Dedifferentiated amniotic fluid mesenchymal stem cell (primary cell): ENCODE measurements around the gene IKZF5.
A peak's percentile ranks its signal among the peaks of the same experiment; 100 is the strongest.

Source experiments
- DNase-seq: peaks from one replicate; pipeline ENCODE4 v3.0.0-alpha.2; 2016; ENCODE audit errors: extremely low spot score

IKZF5 gene, protein sequence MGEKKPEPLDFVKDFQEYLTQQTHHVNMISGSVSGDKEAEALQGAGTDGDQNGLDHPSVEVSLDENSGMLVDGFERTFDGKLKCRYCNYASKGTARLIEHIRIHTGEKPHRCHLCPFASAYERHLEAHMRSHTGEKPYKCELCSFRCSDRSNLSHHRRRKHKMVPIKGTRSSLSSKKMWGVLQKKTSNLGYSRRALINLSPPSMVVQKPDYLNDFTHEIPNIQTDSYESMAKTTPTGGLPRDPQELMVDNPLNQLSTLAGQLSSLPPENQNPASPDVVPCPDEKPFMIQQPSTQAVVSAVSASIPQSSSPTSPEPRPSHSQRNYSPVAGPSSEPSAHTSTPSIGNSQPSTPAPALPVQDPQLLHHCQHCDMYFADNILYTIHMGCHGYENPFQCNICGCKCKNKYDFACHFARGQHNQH

GRCh38 chr10:123008355-123009104 is at the start of gene IKZF5, which contains the start of gene ACADSB:
Gene IKZF5 (minus strand): TSS chr10:123008795. CDS start chr10:122998625, 10,170 bp downstream.
Gene ACADSB (plus strand): TSS chr10:123009006. CDS start chr10:123009030, 24 bp downstream.
- peak; percentile 97 for DNase-seq

GRCh38 chr10:123057968-123058367 is 49.4 kb upstream of the IKZF5 start:
- DNase-seq = no peak

DNA sequence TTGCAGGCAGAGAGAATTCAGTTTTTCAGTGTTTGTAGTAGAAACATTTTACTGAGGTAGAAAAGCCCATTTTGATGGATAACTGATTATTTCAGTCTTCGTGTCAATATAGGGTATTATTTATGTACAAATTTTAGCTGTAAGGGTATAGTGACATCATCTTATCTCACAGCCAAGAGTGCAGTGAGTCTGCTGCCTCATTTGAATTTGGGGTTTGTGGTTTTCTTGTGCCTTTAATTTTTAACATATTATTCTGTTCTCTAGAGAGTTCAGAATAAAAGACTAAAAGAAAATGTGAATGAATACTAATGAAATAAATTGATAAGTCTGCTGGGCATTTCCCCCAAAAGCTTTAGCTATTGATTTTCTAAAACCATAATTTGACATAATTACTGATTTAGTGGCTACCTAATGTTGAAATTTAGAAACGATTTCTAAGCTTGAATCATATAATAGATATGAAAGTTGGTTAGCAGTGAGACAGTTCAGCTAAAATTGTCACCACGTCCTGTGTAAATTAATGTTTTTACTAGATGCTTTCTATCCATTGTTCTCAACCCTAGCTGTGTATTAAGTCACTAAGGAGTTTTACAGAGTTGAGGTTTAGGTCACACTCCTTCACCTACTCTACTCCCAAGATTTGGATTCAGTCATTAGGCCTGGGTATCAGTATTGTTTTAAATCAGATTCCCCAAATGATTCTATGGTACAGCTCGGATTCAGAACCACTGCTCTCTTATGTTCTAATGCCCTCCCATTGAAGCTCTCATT is 37.6 kb upstream of the IKZF5 start:
- no peak for DNase-seq

DNA sequence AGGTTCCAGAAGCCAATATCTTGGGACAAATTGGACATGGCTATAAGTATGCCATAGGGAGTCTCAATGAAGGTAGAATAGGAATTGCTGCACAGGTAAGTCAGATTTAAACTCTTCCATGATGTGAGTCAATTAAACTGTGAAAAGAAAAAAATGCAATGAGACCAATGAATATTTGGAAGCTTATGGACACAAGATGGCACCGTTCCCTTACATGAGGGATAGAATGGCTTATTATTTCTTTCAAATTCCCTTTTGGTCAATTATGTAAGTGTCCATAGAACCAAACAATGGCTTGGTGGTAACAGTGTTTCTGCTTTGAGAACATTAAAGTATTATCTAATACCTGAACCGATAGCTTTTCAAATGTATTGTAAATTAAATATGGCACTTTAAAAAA is 35.8 kb upstream of the IKZF5 start:
- DNase-seq = no peak

GRCh38 chr10:123043409-123043925 is 34.9 kb upstream of the IKZF5 start:
- peak; percentile 55 for DNase-seq

DNA sequence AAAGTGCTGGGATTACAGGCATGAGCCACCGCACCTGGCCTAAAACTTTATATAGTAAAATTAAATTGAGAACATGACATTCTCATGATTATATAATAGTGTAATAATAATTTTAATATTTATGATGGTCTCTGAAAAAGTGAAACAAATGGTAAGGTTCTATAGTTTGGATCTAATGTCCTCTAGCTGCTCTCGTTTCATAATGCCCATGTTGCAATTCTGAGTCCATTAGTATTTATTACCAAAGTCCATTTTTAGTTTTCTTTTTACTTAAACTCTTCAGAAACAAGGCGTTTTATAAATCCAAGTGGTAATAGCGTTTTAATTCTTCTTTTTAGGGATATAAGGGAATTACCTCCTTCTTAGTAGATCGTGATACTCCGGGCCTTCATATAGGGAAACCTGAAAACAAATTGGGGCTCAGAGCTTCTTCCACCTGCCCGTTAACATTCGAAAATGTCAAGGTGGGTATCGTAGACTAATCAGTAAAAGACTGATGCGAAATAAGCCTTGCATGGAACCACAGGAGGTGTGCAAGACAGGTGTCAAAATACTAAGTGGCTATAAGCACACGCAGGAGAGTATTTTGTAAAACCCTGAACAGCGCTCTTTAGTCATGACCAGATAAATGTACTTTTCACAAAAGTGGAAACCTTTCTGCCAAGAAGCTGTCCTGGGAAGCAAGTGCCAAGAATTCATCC is 34.3 kb upstream of the IKZF5 start:
- no peak for DNase-seq

DNA sequence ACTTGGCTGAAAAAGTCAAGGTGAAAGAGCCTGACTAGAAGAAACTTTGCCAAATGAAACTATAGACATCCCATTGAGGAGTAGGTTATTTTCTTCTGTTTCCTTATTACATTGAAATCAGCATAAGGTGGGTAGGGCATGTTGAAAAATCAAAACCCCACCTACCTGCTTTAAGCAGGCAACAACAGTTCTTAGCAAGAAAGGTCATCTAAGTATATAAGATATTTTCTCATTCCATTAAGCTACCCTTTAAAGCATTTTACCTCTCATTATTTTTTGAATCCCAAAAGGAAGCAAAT is 31.0 kb upstream of the IKZF5 start:
- DNase-seq = no peak

DNA sequence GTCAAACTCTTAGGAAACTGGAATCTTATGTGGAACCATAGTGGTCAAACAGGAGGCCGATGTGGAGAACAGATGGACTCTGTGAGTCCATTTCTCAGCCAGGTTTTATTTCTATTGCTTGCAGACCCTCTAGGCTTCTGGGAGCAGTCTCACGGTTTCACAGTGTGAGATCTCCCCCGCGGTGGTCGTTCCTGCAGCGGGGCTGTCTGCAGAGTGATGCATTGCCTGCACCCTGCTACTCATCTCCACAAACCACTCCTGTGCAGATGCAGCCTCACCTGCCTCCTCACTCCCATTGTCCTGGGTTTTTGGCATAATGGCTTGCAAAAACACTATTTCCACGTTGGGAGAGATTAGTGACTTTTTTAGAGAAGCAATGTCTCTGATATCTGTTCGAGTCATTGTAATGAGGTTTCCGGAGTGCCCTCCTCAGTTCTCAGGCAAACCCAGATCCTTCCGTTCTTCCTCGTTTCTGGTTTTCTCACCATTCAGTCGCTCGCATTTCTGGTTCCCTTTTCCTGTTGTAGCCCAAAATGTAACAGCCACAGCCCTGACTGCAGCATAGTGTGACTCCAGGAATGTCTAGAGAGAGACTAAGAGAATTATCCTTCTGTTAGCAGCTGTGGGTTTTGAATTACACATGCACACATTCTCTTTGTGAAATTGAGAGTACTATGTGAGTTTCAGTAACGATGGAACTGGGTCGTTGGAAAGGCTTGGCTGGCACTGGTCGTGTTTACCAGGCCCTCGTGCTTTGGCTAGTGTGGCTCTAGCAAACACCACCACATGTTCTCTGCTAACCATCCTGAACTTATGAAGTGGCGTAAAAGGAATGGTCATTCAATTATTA is 30.4 kb upstream of the IKZF5 start:
- DNase-seq = no peak

DNA sequence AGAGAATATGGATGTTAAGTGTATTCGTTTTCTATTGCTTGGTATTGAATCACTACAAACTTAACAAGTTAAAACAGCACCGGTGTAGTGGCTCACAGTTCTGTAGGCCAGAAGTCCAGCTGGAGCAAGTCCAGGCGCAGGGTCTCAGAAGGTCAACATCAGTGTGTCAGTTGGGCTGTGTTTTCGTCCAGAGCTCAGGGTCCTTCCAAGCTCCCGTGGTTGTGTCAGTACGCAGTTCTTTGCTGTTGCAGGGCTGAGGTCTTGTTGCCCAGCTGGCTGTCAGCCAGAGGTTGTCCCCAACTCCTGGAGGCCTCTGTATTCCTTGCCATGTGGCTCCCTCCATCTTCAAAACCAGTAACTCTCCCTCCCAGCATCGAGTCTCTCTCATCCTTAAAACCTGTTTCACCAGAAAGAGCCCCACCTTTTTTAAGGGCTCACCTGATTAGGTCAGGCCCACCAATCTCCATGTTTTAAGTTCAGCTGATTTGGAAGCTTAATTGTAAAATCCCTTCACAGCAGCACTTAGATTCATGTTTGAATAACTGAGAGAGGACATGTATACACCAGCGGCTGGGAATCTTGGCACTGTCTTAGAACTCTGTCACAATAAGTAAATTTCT is 27.0 kb upstream of the IKZF5 start:
- no peak for DNase-seq

DNA sequence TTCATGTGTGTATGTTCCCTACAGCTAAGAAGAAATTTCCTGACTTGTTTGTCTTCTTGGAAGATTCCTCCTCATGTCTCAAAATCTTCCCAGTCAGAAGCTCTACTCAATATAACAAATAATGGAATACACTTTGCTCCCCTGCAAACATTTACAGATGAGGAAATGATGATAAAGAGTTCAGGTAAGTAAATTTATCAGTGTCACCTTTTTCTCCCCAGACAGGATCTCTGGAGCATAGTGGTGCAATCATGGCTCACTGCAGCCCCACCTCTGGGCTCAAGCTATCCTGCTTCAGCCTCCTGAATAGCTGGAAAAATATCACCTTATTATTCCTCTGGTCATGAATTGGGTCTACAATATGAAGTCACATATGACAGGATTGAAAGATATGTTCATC is 25.7 kb upstream of the IKZF5 start:
- DNase-seq = no peak

DNA sequence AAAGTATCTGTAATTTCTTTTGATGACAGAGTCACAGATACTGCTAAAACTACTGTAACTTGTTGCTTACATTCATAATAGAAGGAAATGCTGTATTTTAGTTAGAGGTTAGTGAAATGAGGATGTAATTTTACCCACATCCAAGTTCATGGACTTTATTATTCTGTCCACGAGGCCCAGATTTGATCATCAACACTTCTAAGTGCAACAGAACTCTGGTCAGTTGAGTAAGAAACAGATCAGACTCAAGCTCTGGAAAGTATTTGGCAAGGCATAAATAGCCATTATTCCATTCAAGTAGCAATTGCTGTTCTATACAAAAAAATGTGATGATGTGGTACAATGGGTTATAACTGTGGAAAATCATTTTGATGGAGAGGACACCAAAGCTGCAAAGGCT is 22.5 kb upstream of the IKZF5 start:
- DNase-seq = no peak

DNA sequence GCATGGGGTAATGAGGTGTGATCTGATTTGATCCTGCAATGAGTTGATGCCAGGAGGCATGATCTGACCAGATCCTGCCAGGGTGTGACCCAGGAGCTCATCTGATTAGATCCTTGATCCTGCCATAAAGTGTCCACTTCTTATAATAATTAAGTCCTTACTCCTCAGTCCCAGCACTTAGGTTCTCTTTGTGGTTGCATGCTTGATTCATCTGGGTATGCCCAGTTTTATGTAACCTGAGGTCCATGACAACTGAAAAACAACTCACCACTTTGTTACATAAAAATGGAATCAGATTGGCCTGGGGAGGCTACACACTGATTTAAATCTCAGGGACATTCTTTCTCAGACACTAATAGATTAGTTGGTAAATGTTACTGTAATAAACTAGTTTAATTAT is 19.3 kb upstream of the IKZF5 start:
- no peak for DNase-seq

DNA sequence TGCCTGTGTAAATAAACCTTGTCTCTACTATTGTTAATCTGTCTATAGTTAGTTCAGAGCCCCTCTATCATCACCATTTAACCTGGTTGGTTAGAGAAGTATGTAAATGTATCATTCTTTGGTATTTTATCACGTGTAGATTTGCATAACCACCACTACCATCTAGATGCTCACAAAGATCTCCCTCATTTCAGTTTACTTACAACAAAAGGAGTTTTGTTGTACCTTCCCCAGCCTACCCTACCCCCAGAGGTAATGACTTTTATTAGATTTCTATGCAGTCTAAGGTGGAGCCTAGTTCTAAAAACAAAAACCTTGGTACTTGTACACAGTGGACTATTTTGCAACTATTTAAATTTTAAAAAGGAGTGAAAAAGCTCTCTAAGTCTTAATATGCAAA is 17.7 kb upstream of the IKZF5 start:
- no peak for DNase-seq

GRCh38 chr10:123024540-123024939 is 15.9 kb upstream of the IKZF5 start:
- no peak for DNase-seq

DNA sequence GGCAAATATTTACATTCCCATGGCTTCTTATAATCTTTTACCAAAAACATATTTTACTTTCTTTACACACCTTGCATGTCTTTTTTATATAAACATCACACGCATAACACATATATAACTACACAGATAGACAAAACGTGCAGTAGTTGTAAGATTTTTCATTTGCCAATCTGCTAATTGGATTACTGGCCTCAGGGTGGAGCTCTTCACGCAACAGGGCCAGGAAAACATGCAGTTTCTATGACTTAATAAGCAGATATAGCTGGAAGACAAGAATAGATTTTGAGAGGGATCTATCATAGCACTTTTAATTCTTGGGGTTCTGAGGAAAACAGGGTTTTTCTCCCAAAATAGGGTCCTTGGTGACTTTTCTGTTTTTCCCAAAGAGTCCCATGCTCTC is 12.9 kb upstream of the IKZF5 start:
- DNase-seq = no peak

GRCh38 chr10:123019941-123020703 is 11.5 kb upstream of the IKZF5 start:
- DNase-seq = no peak

GRCh38 chr10:123019264-123019663 is 10.7 kb upstream of the IKZF5 start:
- no peak for DNase-seq

- DNase-seq = no peak
These were observed 9.9 kb upstream of the IKZF5 start for GRCh38 chr10:123018531-123018930.

DNA sequence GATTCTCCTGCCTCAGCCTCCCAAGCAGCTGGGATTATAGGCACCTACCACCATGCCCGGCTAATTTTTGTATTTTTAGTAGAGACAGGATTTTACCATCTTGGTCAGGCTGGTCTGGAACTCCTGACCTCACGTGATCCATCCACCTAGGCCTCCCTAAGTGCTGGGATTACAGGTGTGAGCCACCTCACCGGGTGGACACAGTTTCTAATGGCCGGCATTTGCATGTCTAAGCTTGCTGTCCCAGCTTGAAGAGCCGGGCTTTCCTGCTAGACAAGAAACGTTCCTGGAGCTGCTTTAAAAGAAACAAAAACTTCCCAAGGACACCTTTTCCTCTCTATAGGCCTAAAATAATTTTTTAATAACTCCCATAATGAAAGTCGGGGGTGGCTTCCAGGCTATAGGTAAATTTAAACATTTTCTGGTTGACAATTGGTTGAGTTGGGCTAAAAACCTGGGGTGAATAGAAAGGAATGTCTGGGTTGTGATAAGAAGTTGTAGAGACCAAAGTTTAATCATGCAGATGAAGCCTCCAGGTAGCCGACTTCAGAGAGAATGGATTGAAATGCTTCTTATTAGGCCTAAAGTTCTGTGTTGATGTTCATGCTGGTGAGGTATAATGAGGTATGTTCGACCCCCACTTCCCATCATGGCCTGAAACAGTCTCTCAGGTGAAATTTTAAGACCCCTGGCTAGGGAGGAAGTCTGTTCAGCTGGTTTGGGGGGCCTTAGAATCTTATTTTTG is 9.0 kb upstream of the IKZF5 start:
- no peak for DNase-seq
